NT2/D1 (cell line): ENCODE measurements around the gene PHLPP1.

Experiments
- SUZ12 ChIP-seq: IDR thresholded peaks from 2 replicates; pipeline ENCODE4 v1.6.1; 2011; ENCODE audit not compliant: insufficient read length, insufficient read depth; ENCODE audit errors: extremely low read depth
- YY1 ChIP-seq: IDR thresholded peaks from 2 replicates; pipeline ENCODE4 v1.6.1; 2011; ENCODE audit not compliant: insufficient read length, insufficient read depth
- ZNF274 ChIP-seq: IDR thresholded peaks from 2 replicates; pipeline ENCODE4 v1.6.1; 2011; ENCODE audit warnings: mild to moderate bottlenecking, low read depth, low read length

DNA sequence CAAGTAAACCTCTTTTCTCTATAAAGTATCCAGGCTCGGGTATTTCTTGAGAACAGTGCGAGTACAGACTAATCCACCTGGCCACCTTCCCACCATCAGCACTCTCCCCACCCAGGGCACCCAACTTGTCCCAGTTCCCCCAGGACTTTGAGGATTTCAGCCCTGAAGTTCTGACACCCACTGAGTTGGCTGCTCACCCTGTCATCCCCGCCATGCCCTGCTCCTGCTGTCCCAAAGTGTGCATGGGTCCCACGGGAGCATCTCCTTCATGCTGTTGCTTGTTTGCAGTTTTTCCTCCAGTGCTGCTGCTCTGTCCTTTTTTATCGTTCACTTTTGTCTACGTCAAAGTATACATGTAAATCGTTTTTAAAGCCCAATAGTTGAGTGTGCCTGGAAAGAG lies 273.9 kb downstream of the PHLPP1 start:
- no peak for TF ChIP-seq YY1
- TF ChIP-seq ZNF274, result no peak
- TF ChIP-seq SUZ12, result no peak
